Gastrocnemius medialis (tissue), 4 donors: Measurements from ENCODE around the gene RPL13.

Source experiments
- POLR2A ChIP-seq, 2 donors: fragments of 450-650 bp; IDR thresholded peaks; one replicate each; pipeline ENCODE4 v1.6.1; 2017; ENCODE audit warnings: antibody characterized with exemption in 2 of 2, mild to moderate bottlenecking in 2 of 2, moderate library complexity in 2 of 2
- TF ChIP-seq, protein P1 (sequence below), 5 experiments: fragments of 450-650 bp in 3 of 5; fragments of 200-600 bp in 2 of 5; sonication (generic) in 2 of 5; IDR thresholded peaks in 4 of 5; conservative IDR thresholded peaks in 1 of 5; 1 replicate in 4 of 5; 2 replicates in 1 of 5; pipeline ENCODE4 v1.5.1; 2016 to 2019; ENCODE audit warnings: antibody characterized with exemption in 5 of 5, mild to moderate bottlenecking in 3 of 5, moderate library complexity in 3 of 5

DNA sequence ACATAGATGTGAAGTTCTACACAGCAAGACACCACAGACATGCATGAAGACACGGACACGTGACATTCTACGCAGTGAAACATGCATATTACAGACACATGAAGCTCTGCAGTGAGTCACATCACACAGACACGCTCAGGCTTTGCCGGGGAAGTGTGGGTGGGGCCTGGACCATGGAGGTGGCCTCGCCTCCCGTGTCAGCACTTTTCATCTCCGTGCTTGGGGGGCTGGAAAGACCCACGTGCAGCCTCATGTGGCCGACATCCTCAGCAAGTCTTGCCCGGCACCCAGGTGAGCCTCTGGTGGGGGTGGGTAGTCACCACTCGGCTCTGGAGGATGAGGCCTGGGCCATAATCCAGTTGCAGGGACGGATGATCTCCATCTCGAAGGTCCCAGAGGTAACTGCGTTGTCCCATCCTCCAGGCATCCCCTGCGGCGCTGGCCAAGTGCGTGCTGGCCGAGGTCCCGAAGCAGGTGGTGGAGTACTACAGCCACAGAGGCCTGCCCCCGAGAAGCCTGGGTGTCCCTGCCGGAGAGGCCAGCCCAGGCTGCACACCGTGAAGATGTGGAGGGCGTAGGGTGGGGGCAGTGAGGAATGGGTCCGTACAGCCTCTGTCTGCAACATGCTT, 35.7 kb downstream of the RPL13 start:
- TF ChIP-seq, protein P1, sequence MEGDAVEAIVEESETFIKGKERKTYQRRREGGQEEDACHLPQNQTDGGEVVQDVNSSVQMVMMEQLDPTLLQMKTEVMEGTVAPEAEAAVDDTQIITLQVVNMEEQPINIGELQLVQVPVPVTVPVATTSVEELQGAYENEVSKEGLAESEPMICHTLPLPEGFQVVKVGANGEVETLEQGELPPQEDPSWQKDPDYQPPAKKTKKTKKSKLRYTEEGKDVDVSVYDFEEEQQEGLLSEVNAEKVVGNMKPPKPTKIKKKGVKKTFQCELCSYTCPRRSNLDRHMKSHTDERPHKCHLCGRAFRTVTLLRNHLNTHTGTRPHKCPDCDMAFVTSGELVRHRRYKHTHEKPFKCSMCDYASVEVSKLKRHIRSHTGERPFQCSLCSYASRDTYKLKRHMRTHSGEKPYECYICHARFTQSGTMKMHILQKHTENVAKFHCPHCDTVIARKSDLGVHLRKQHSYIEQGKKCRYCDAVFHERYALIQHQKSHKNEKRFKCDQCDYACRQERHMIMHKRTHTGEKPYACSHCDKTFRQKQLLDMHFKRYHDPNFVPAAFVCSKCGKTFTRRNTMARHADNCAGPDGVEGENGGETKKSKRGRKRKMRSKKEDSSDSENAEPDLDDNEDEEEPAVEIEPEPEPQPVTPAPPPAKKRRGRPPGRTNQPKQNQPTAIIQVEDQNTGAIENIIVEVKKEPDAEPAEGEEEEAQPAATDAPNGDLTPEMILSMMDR (IDR thresholded peaks at IDR 0.05 in 4 of 5, conservative IDR thresholded peaks at IDR 0.05 in 1 of 5) = no peak
- no peak for TF ChIP-seq POLR2A (IDR thresholded peaks at IDR 0.05)
